Esophagus mucosa (tissue), 1 donor: Measurements from ENCODE around the gene STAG1. TPM values are rescaled to one million over a fixed set of nuclear protein-coding genes. Genes with fewer than 3 reads are reported as not detected.
"Not testable (repeated sequence)": the region's sequence is repeated elsewhere in the genome, so short reads cannot be mapped to it uniquely, and the experiment has no call there.

Source experiments
- ATAC-seq: fragments of 200-7000 bp; cut with Tn5 transposase; one replicate; pipeline ENCODE4 v1.9.1; 2020
- total RNA-seq: library from RNA; stranded (reverse); gene quantifications from one replicate; pipeline ENCODE4 v1.2.4, GENCODE V29; 2023
- donor health status: DM: yes; HTN: yes; CAD: no.

The STAG1 gene
- total RNA-seq, 1 donor from 2014 or later, result 19.3 TPM

- ATAC-seq, result no peak
Measured at GRCh38 chr3:136576279-136577009, 175.7 kb downstream of the STAG1 start.

- ATAC-seq, result no peak
Measured at GRCh38 chr3:136567599-136568188, 184.5 kb downstream of the STAG1 start.

GRCh38 chr3:136564962-136565361 is 187.2 kb downstream of the STAG1 start:
- not testable (repeated sequence) for ATAC-seq

GRCh38 chr3:136562026-136562425 is 190.2 kb downstream of the STAG1 start:
- no peak for ATAC-seq

- ATAC-seq, result peak; percentile 49
Measured at GRCh38 chr3:136559896-136560295, 192.3 kb downstream of the STAG1 start.

- not testable (repeated sequence) for ATAC-seq
Measured at GRCh38 chr3:136549461-136549860, 202.7 kb downstream of the STAG1 start.

- ATAC-seq, result no peak
Measured at GRCh38 chr3:136547293-136547692, 204.9 kb downstream of the STAG1 start.

- ATAC-seq, result no peak
Measured at GRCh38 chr3:136546720-136547119, 205.5 kb downstream of the STAG1 start.

- ATAC-seq, result no peak
Measured at GRCh38 chr3:136545664-136546268, 206.4 kb downstream of the STAG1 start.

- ATAC-seq, result no peak
Measured at GRCh38 chr3:136544532-136544931, 207.6 kb downstream of the STAG1 start.

- no peak for ATAC-seq
Measured at GRCh38 chr3:136543385-136543784, 208.8 kb downstream of the STAG1 start.

GRCh38 chr3:136535906-136536305 is 216.3 kb downstream of the STAG1 start:
- no peak for ATAC-seq

GRCh38 chr3:136532766-136533165 is 219.4 kb downstream of the STAG1 start:
- no peak for ATAC-seq

- no peak for ATAC-seq
Measured at GRCh38 chr3:136518102-136518501, 234.1 kb downstream of the STAG1 start.

- ATAC-seq, result no peak
Measured at GRCh38 chr3:136516656-136517055, 235.5 kb downstream of the STAG1 start.

- no peak for ATAC-seq
Measured at GRCh38 chr3:136516095-136516494, 236.1 kb downstream of the STAG1 start.

GRCh38 chr3:136514533-136514932 is 237.6 kb downstream of the STAG1 start:
- not testable (repeated sequence) for ATAC-seq

GRCh38 chr3:136513367-136513766 is 238.8 kb downstream of the STAG1 start:
- ATAC-seq, result no peak

- ATAC-seq, result no peak
Measured at GRCh38 chr3:136512381-136512780, 239.8 kb downstream of the STAG1 start.

GRCh38 chr3:136505676-136506075 is 246.5 kb downstream of the STAG1 start:
- ATAC-seq, result no peak

- no peak for ATAC-seq
Measured at GRCh38 chr3:136503056-136503455, 249.1 kb downstream of the STAG1 start.

- no peak for ATAC-seq
Measured at GRCh38 chr3:136498919-136499447, 253.2 kb downstream of the STAG1 start.

- no peak for ATAC-seq
Measured at GRCh38 chr3:136495213-136495612, 257.0 kb downstream of the STAG1 start.
